HepG2 (cell line): ENCODE data around the gene ABCC3. TPM values are rescaled to one million over a fixed set of nuclear protein-coding genes. Genes with fewer than 3 reads are reported as not detected.

Source experiments
- ERF ChIP-seq: IDR thresholded peaks from 2 replicates; pipeline ENCODE4 v1.6.1; 2018; ENCODE audit warnings: missing biosample characterization, missing genetic modification reagents
- GATAD1 ChIP-seq: IDR thresholded peaks from 2 replicates; pipeline ENCODE4 v1.6.1; 2016; ENCODE audit warnings: missing genetic modification reagents, missing compliant biosample characterization
- HES4 ChIP-seq: sonication (generic); formaldehyde crosslinking; IDR thresholded peaks from 2 replicates; pipeline ENCODE4 v1.9.0; 2021; ENCODE audit warnings: mild to moderate bottlenecking, missing genetic modification reagents, borderline replicate concordance
- KAT7 ChIP-seq: IDR thresholded peaks from 2 replicates; pipeline ENCODE4 v1.6.1; 2018; ENCODE audit warnings: borderline replicate concordance, missing compliant biosample characterization
- NFIB ChIP-seq: sonication (generic); formaldehyde crosslinking; IDR thresholded peaks from 2 replicates; pipeline ENCODE4 v1.9.0; 2021; ENCODE audit warnings: missing genetic modification reagents, mild to moderate bottlenecking, borderline replicate concordance
- NPAS2 ChIP-seq: sonication (generic); formaldehyde crosslinking; IDR thresholded peaks from 2 replicates; pipeline ENCODE4 v1.8.0; 2022; ENCODE audit warnings: mild to moderate bottlenecking, missing genetic modification reagents, borderline replicate concordance
- NRL ChIP-seq: sonication (generic); formaldehyde crosslinking; IDR thresholded peaks from 2 replicates; pipeline ENCODE4 v1.5.0; 2020; ENCODE audit warnings: missing genetic modification reagents, mild to moderate bottlenecking, moderate library complexity, borderline replicate concordance
- PCBP2 ChIP-seq: fragments of 200-400 bp; formaldehyde crosslinking; optimal IDR thresholded peaks from 2 replicates; pipeline ENCODE3; 2018; ENCODE audit warnings: low read length, low read depth; ENCODE audit not compliant: poor library complexity, severe bottlenecking
- PHF21A ChIP-seq: sonication (generic); formaldehyde crosslinking; IDR thresholded peaks from 2 replicates; pipeline ENCODE4 v1.5.0; 2020; ENCODE audit warnings: mild to moderate bottlenecking, missing genetic modification reagents
- RARG ChIP-seq: sonication (generic); formaldehyde crosslinking; IDR thresholded peaks from 2 replicates; pipeline ENCODE4 v1.4.0; 2020; ENCODE audit warnings: low read depth, mild to moderate bottlenecking, missing genetic modification reagents
- SRY ChIP-seq: sonication (generic); formaldehyde crosslinking; IDR thresholded peaks from 2 replicates; pipeline ENCODE4 v1.8.0; 2022; ENCODE audit warnings: mild to moderate bottlenecking, missing genetic modification reagents
- XBP1 ChIP-seq: sonication (generic); formaldehyde crosslinking; IDR thresholded peaks from 2 replicates; pipeline ENCODE4 v1.5.0; 2020; ENCODE audit warnings: missing genetic modification reagents
- ZC3H13 ChIP-seq: sonication (generic); formaldehyde crosslinking; IDR thresholded peaks from 2 replicates; pipeline ENCODE4 v1.8.1; 2023; ENCODE audit warnings: mild to moderate bottlenecking, missing genetic modification reagents, moderate library complexity
- ZGPAT ChIP-seq: IDR thresholded peaks from 2 replicates; pipeline ENCODE4 v1.6.1; 2016; ENCODE audit warnings: mild to moderate bottlenecking
- ZKSCAN1 ChIP-seq: fragments of 150-350 bp; IDR thresholded peaks from 2 replicates; pipeline ENCODE4 v1.6.1; 2014; ENCODE audit warnings: low read length
- ZMAT3 ChIP-seq: sonication (generic); formaldehyde crosslinking; conservative IDR thresholded peaks from 2 replicates; pipeline ENCODE4 v1.7.0; 2021; ENCODE audit warnings: missing genetic modification reagents
- ZNF232 ChIP-seq: sonication (generic); formaldehyde crosslinking; IDR thresholded peaks from 2 replicates; pipeline ENCODE4 v1.4.0; 2020; ENCODE audit warnings: missing genetic modification reagents, borderline replicate concordance
- ZNF253 ChIP-seq: sonication (generic); formaldehyde crosslinking; IDR thresholded peaks from 2 replicates; pipeline ENCODE4 v1.8.0; 2022; ENCODE audit warnings: mild to moderate bottlenecking, missing genetic modification reagents, borderline replicate concordance
- ZNF317 ChIP-seq: sonication (generic); formaldehyde crosslinking; IDR thresholded peaks from 2 replicates; pipeline ENCODE4 v1.5.0; 2020; ENCODE audit warnings: mild to moderate bottlenecking, missing genetic modification reagents
- ZNF333 ChIP-seq: sonication (generic); formaldehyde crosslinking; IDR thresholded peaks from 2 replicates; pipeline ENCODE4 v1.4.0; 2020; ENCODE audit warnings: mild to moderate bottlenecking, missing genetic modification reagents, borderline replicate concordance
- ZNF367 ChIP-seq: sonication (generic); formaldehyde crosslinking; IDR thresholded peaks from 2 replicates; pipeline ENCODE4 v1.4.0; 2020; ENCODE audit warnings: missing genetic modification reagents, borderline replicate concordance
- ZNF761 ChIP-seq: sonication (generic); formaldehyde crosslinking; conservative IDR thresholded peaks from 2 replicates; pipeline ENCODE4 v1.4.0; 2020; ENCODE audit warnings: mild to moderate bottlenecking, missing genetic modification reagents
- ZNF775 ChIP-seq: sonication (generic); formaldehyde crosslinking; IDR thresholded peaks from 2 replicates; pipeline ENCODE4 v1.4.0; 2020; ENCODE audit warnings: missing genetic modification reagents, mild to moderate bottlenecking, moderate library complexity, borderline replicate concordance
- ZSCAN12 ChIP-seq: sonication (generic); formaldehyde crosslinking; IDR thresholded peaks from 2 replicates; pipeline ENCODE4 v1.9.0; 2021; ENCODE audit warnings: mild to moderate bottlenecking, missing genetic modification reagents
- polyA plus RNA-seq, 8 experiments: library from polyadenylated mRNA; depleted of rRNA in 3 of 8; stranded (reverse) in 7 of 8; unstranded in 1 of 8; fragments of >200 nt; fragmentation: Illumina TruSeq in 4 of 8; extraction: Trizol in 4 of 8; gene quantifications; 2 replicates each; pipeline versions ENCODE4 v1.2.1 to v1.2.3, GENCODE V29; 2011 to 2016; ENCODE audit warnings: low read depth in 4 of 8, missing spikeins in 1 of 8, mixed read lengths in 1 of 8; ENCODE audit not compliant: insufficient read depth in 1 of 8
- total RNA-seq, 5 experiments: library from RNA; depleted of rRNA; stranded (reverse); fragments of >200 nt; fragmentation: Illumina TruSeq; extraction: Trizol; gene quantifications; 2 replicates each; pipeline ENCODE4 v1.2.3, GENCODE V29; 2016; ENCODE audit warnings: low read depth in 1 of 5
- TF ChIP-seq, protein P1 (sequence below): sonication (generic); formaldehyde crosslinking; IDR thresholded peaks from 2 replicates; pipeline ENCODE4 v1.4.0; 2020; ENCODE audit warnings: missing genetic modification reagents, borderline replicate concordance

Gene ABCC3
- total and polyA plus RNA-seq, 2 of the 13 experiments (the other 11 are each of a cell fraction or from before 2014, with no cell fraction given), result 25.2 to 50.7 TPM

DNA sequence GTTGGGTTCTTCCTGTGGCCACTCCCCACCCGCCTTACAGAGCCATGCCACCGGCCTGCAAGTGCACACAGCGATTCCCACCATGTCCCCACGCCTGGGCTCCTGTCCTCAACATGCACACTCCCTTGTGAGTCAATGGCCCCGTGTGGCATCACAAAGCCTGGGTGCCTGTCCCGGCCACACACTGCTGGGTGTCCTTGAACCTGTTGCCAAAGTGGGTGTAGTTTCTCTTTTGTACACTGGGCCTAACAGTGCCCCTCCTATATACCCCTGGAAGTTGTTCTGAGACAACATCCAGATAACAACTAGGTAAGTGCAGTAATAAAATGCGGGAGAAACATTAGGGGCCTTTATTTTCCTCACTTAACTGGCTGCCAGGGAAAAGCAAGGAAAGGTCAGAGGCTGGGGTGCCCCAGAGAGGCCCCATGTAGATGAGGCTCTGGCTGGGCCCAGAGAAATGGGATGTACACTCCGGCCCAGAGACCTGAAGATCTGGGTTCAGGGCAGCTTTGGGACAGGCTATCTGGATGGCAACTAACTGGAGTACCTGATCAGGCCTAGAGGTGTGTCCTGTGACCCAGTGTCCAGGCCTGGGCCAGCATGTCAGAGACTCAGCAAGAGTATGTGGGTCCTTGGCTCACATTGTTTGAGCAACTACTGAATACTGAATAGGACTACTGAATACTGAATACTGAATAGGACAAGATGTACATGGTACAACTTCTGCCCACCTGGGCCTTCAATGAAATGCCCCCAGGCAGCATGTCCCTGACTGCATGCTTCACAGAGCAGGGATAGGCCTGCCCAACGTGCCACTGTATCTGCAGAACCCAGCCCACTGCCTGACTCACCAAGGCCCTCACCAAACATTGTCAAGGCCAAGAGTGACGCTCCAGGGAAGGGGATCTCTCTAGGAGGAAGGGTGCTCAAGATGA is 8.3 kb downstream of the ABCC3 start (continued):
- TF ChIP-seq, protein P1, sequence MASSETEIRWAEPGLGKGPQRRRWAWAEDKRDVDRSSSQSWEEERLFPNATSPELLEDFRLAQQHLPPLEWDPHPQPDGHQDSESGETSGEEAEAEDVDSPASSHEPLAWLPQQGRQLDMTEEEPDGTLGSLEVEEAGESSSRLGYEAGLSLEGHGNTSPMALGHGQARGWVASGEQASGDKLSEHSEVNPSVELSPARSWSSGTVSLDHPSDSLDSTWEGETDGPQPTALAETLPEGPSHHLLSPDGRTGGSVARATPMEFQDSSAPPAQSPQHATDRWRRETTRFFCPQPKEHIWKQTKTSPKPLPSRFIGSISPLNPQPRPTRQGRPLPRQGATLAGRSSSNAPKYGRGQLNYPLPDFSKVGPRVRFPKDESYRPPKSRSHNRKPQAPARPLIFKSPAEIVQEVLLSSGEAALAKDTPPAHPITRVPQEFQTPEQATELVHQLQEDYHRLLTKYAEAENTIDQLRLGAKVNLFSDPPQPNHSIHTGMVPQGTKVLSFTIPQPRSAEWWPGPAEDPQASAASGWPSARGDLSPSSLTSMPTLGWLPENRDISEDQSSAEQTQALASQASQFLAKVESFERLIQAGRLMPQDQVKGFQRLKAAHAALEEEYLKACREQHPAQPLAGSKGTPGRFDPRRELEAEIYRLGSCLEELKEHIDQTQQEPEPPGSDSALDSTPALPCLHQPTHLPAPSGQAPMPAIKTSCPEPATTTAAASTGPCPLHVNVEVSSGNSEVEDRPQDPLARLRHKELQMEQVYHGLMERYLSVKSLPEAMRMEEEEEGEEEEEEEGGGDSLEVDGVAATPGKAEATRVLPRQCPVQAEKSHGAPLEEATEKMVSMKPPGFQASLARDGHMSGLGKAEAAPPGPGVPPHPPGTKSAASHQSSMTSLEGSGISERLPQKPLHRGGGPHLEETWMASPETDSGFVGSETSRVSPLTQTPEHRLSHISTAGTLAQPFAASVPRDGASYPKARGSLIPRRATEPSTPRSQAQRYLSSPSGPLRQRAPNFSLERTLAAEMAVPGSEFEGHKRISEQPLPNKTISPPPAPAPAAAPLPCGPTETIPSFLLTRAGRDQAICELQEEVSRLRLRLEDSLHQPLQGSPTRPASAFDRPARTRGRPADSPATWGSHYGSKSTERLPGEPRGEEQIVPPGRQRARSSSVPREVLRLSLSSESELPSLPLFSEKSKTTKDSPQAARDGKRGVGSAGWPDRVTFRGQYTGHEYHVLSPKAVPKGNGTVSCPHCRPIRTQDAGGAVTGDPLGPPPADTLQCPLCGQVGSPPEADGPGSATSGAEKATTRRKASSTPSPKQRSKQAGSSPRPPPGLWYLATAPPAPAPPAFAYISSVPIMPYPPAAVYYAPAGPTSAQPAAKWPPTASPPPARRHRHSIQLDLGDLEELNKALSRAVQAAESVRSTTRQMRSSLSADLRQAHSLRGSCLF (CRISPR knock-in tag), result no peak
- TF ChIP-seq SRY (CRISPR knock-in tag), result no peak
- no peak for TF ChIP-seq PCBP2
- no peak for TF ChIP-seq ZNF333 (CRISPR knock-in tag)
- TF ChIP-seq ZNF367 (CRISPR knock-in tag), result no peak
- no peak for TF ChIP-seq HES4 (CRISPR knock-in tag)
- TF ChIP-seq KAT7 (CRISPR knock-in tag), result no peak
- TF ChIP-seq ZNF317 (CRISPR knock-in tag), result no peak
- no peak for TF ChIP-seq XBP1 (CRISPR knock-in tag)
- TF ChIP-seq PHF21A (CRISPR knock-in tag), result peak; percentile 67; the same call in 1 of the 2 replicates
- no peak for TF ChIP-seq ZNF253
- TF ChIP-seq ZSCAN12, result no peak
- no peak for TF ChIP-seq ERF (CRISPR knock-in tag)
- TF ChIP-seq ZGPAT, result no peak
- TF ChIP-seq RARG (CRISPR knock-in tag), result no peak
- TF ChIP-seq GATAD1, result no peak
- TF ChIP-seq ZKSCAN1, result no peak
- no peak for TF ChIP-seq ZNF761 (CRISPR knock-in tag)
- TF ChIP-seq ZC3H13, result no peak
- TF ChIP-seq ZNF775 (CRISPR knock-in tag), result no peak
- TF ChIP-seq ZMAT3 (CRISPR knock-in tag), result no peak
- TF ChIP-seq NRL (CRISPR knock-in tag), result no peak; the same call in 1 of the 2 replicates
- no peak for TF ChIP-seq NFIB (CRISPR knock-in tag)
- no peak for TF ChIP-seq ZNF232
- no peak for TF ChIP-seq NPAS2 (CRISPR knock-in tag)
